ENCODE results near the gene SYTL3.
A peak's percentile ranks its signal among the peaks of the same experiment; 100 is the strongest.

The SYTL3 gene

DNA sequence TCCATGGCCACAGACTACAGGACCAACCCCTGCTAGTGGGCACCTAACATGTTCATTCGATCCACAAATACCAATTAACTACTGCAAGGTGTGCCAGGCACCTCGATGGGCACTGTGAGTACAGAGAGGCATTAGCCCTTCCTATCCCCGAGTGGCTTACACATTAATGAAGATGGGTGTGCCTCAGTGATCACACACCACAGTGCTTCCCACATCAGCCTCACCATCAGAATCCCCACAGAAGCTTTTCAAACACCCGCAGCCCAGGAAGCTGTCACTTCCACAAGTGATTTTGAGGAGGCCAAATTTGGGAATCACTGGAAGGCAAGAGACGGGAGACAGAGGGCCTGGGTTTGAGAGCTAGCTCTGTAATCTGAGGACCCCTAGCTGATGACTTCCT lies 145.7 kb downstream of the SYTL3 start:
- no peak for DNase-seq (ENCODE audit: low read depth)
- H3K4me3 ChIP-seq (ENCODE audit: control insufficient read depth, low read depth, low read length) = no peak overlapping the region
- no peak for TF ChIP-seq CTCF (conservative IDR thresholded peaks at IDR 0.05; ENCODE audit: control insufficient read depth, insufficient read depth, low read depth, low read length)

GRCh38 chr6:158796353-158796752 lies 146.5 kb downstream of the SYTL3 start:
- no peak overlapping the region for H3K4me3 ChIP-seq (ENCODE audit: control insufficient read depth, low read depth, low read length)
- TF ChIP-seq CTCF (conservative IDR thresholded peaks at IDR 0.05; ENCODE audit: control insufficient read depth, insufficient read depth, low read depth, low read length) = no peak
- no peak for DNase-seq (ENCODE audit: low read depth)

- H3K4me3 ChIP-seq (ENCODE audit: control insufficient read depth, low read depth, low read length) = no peak overlapping the region
- peak; percentile 32 for DNase-seq (ENCODE audit: low read depth)
- TF ChIP-seq CTCF (conservative IDR thresholded peaks at IDR 0.05; ENCODE audit: control insufficient read depth, insufficient read depth, low read depth, low read length) = no peak
Observed at GRCh38 chr6:158797331-158798310, 147.8 kb downstream of the SYTL3 start.

GRCh38 chr6:158798311-158798710 lies 148.5 kb downstream of the SYTL3 start:
- H3K4me3 ChIP-seq (ENCODE audit: control insufficient read depth, low read depth, low read length) = no peak overlapping the region
- TF ChIP-seq CTCF (conservative IDR thresholded peaks at IDR 0.05; ENCODE audit: control insufficient read depth, insufficient read depth, low read depth, low read length) = no peak

DNA sequence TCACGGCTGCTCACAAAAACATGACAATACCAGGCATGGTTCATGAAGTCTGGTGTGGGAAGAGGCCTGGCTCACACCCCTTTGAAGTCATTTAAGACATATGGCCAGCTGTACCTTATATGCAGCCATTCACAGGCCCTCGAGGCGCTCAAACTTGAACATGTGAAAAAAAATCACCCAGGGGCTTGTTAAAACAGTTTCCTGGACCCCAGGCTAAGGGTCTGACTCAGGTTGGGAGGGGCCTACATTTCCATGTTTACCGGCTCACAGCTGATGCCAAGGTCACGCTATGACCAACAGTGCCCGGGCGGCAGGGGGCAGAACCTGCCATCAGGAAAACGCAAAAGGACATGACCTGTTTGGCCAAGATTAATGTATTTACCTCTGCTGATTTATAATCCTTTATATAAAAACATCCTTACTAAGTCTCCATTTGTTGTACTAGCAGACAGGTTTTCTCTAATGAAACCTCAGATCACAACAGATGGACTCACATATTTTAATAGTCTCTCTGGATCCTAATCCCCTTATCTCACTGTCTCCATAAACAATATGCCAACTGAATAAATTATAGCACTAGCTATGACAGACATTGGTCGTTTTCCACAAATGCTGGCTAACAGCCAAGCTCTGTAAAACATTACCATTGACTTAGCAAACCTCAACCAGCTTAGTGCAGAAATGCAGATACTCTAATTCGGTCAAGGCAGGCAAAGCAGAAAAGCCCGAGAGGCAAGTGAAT lies 149.4 kb downstream of the SYTL3 start:
- H3K4me3 ChIP-seq (ENCODE audit: control insufficient read depth, low read depth, low read length) = no peak overlapping the region
- peak; percentile 5 for TF ChIP-seq CTCF (conservative IDR thresholded peaks at IDR 0.05; ENCODE audit: control insufficient read depth, insufficient read depth, low read depth, low read length)
- DNase-seq (ENCODE audit: low read depth) = peak; percentile 33

More at GRCh38 chr6:158798311-158798710, 148.5 kb downstream of the SYTL3 start:
- DNase-seq (ENCODE audit: low read depth) = no peak

GRCh38 chr6:158801655-158802294 lies 151.9 kb downstream of the SYTL3 start:
- DNase-seq (ENCODE audit: low read depth) = no peak
- TF ChIP-seq CTCF (conservative IDR thresholded peaks at IDR 0.05; ENCODE audit: control insufficient read depth, insufficient read depth, low read depth, low read length) = no peak

More at GRCh38 chr6:158801655-158802294, 151.9 kb downstream of the SYTL3 start:
- no peak overlapping the region for H3K4me3 ChIP-seq (ENCODE audit: control insufficient read depth, low read depth, low read length)

Measured in fibroblast of mammary gland (primary cell).